Measurements from ENCODE around the gene LRRC7.

The LRRC7 gene

DNA sequence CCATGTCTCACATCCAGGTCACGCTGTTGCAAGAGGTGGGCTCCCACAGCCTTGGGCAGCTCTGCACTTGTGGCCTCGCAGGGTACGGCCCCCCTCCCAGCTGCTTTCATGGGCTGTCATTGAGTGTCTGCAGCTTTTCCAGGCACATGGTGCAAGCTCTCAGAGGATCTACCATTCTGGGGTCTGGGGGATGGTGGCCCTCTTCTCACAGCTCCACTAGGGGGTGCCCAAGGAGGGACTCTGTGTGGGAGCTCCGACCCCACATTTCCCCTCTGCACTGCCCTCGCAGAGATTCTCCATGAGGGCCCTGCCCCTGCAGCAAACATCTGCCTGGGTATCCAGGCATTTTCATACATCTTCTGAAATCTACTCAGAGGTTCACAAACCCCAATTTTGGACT is 219.4 kb downstream of the LRRC7 start:
- Histone ChIP-seq H3K4me3 (no peak overlapping the region), H3K27ac (no peak overlapping the region)
- TF ChIP-seq, protein P1, sequence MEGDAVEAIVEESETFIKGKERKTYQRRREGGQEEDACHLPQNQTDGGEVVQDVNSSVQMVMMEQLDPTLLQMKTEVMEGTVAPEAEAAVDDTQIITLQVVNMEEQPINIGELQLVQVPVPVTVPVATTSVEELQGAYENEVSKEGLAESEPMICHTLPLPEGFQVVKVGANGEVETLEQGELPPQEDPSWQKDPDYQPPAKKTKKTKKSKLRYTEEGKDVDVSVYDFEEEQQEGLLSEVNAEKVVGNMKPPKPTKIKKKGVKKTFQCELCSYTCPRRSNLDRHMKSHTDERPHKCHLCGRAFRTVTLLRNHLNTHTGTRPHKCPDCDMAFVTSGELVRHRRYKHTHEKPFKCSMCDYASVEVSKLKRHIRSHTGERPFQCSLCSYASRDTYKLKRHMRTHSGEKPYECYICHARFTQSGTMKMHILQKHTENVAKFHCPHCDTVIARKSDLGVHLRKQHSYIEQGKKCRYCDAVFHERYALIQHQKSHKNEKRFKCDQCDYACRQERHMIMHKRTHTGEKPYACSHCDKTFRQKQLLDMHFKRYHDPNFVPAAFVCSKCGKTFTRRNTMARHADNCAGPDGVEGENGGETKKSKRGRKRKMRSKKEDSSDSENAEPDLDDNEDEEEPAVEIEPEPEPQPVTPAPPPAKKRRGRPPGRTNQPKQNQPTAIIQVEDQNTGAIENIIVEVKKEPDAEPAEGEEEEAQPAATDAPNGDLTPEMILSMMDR (IDR thresholded peaks at IDR 0.05) = no peak
- no peak for DNase-seq (ENCODE audit: low spot score)

DNA sequence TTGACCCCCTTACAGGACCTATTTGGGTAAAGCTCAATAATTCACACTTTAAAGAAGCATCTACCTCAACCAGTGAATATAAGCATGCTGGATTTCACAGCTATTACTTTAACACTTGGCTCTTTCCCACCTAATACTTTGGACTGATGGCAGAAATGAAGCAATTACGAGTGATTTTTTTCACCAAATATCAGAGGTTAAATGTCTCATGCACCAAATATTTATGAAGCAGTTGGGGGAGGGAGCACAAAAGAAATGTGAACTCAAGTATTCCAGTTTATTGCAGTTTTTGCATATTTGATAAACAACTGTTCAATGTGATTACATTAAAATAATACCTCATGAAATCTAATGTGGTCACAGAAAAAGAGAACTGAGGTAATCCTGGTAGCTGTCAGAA is 223.6 kb downstream of the LRRC7 start:
- Histone ChIP-seq H3K27ac (no peak overlapping the region), H3K4me3 (no peak overlapping the region)
- TF ChIP-seq, protein P1 (IDR thresholded peaks at IDR 0.05) = no peak
- DNase-seq (ENCODE audit: low spot score) = no peak

DNA sequence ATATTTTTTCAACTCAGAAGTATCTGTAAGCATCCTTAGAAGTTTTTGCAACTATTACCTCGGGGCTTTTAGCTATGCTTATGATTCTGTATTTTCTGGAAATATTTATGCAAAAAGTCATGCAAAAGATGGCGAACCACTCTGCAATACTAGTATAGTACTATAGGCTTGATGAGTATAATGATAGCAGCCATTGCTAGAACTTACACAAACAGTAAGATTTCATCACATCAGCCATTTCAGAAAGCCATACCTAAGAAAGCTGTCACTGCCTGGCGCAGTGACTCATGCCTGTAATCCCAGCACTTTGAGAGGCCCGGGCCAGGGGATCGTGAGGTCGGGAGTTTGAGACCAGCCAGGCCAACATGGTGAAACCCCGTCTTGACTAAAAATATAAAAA is 227.1 kb downstream of the LRRC7 start:
- H3K27ac ChIP-seq = no peak overlapping the region
- no peak for DNase-seq (ENCODE audit: low spot score)
- H3K4me3 ChIP-seq = no peak overlapping the region
- TF ChIP-seq, protein P1 (IDR thresholded peaks at IDR 0.05) = no peak

DNA sequence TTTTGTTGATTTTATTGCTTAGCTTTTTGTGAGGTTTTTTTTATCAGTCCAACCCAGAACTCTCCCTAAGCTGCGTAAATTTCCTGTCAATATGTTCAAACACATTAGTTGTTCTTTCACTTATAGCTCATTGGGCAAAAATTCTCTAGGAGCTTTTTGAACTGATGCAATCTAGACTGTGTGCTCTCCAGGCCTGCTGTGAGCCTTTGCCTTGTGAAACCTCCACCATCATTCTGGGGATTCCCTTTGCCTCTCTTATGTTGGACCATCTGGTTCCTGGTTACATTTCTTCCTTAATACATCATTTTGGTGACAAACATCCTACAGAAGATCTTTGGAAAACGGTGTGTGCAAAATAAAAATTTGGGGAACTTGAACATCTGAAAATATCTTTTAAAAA is 247.2 kb downstream of the LRRC7 start:
- Histone ChIP-seq H3K27ac (no peak overlapping the region), H3K4me3 (no peak overlapping the region)
- DNase-seq (ENCODE audit: low spot score) = no peak
- TF ChIP-seq, protein P1 (IDR thresholded peaks at IDR 0.05) = no peak

DNA sequence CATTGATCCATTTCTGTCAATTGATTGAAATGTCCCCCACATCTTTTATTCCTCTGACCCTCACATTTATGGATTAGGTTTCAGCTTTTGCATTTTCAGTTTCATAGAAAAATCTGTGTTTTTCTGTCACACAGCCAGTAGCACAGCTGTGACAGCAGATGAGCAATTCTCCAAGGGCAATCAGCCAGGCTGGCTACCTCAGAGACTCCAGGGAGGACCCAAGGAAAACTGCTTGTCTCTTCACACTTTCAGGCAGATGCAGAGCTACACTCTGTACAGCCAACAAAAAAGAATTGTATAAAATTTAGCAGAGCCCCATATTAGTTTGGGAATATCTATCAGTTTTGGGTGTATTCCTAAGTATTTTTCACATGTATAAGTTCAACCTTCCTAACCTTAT is 257.2 kb downstream of the LRRC7 start:
- H3K4me3 ChIP-seq = no peak overlapping the region
- no peak overlapping the region for H3K27ac ChIP-seq
- no peak for DNase-seq (ENCODE audit: low spot score)
- TF ChIP-seq, protein P1 (IDR thresholded peaks at IDR 0.05) = no peak

DNA sequence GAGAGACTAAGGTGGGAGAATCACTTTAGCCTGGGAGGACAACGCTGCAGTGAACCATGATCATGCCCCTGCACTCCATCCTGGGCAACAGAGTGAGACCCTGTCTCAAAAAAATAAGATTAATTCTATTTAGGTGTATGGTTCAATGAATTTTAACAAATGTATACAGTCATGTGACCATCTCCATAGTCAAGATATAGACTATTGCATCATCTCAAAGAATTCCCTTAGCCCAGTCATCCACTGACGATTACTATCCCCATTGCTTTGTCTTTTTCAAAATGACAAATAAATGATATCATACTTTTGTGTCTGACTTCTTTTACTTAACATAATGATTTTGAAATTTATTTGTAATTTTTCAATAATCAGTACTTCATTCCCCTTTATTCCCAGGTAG is 260.0 kb downstream of the LRRC7 start:
- H3K27ac ChIP-seq = no peak overlapping the region
- no peak overlapping the region for H3K4me3 ChIP-seq
- no peak for DNase-seq (ENCODE audit: low spot score)
- TF ChIP-seq, protein P1 (IDR thresholded peaks at IDR 0.05) = no peak

DNA sequence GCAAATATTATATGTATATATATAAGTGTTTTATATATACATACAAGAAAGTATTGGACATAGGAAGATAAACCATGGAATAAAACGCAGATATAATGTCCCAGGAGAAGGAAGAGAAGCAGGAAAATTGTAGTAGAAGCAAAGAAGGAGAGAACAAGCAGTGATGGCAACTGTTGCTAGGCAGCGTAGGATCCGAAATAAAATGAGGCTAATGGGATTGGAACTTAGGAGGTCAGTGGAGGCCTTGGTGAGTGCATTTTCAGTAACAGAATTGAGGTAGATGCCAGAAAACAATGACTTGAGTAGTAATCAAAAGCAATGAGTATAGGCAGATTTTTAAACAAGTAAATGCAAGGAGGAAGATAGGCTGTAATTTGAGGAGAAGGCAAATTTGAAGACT is 265.8 kb downstream of the LRRC7 start:
- H3K4me3 ChIP-seq = no peak overlapping the region
- no peak for DNase-seq (ENCODE audit: low spot score)
- TF ChIP-seq, protein P1 (IDR thresholded peaks at IDR 0.05) = no peak

More for the DNA sequence above, 265.8 kb downstream of the LRRC7 start:
- H3K27ac ChIP-seq = no peak overlapping the region

Measured in coronary artery (tissue), 2 donors.